Fibroblast of the aortic adventitia (primary cell): ENCODE results near the gene TMEM212. TPM values are rescaled to one million over a fixed set of nuclear protein-coding genes. Genes with fewer than 3 reads are reported as not detected.

ENCODE experiments used
- DNase-seq: peaks from one replicate; pipeline ENCODE4 v3.0.0-alpha.2; 2010; ENCODE audit warnings: low read depth
- H3K4me3 ChIP-seq: 2 replicates; pipeline ENCODE4 v1.5.1; 2011; ENCODE audit warnings: low read depth, mild to moderate bottlenecking, control low read depth, low read length, moderate library complexity
- CTCF ChIP-seq: IDR thresholded peaks from 2 replicates; pipeline ENCODE4 v1.5.1; 2011; ENCODE audit warnings: mild to moderate bottlenecking, low read length, control low read depth, inconsistent platforms; ENCODE audit not compliant: insufficient read depth
- total RNA-seq: library from RNA; depleted of rRNA; stranded (reverse); fragments of >200 nt; gene quantifications from 2 replicates; pipeline ENCODE4 v1.2.3, GENCODE V29; 2012; ENCODE audit warnings: low replicate concordance

TMEM212 gene
- total RNA-seq, 1 donor: not detected

- no peak overlapping the region for H3K4me3 ChIP-seq
- DNase-seq: peak; percentile 74
- TF ChIP-seq CTCF: peak; percentile 49
These were observed 9.2 kb upstream of the TMEM212 start for GRCh38 chr3:171833789-171834460.

GRCh38 chr3:171834461-171834801 is 8.7 kb upstream of the TMEM212 start:
- DNase-seq: no peak
- no peak overlapping the region for H3K4me3 ChIP-seq
- TF ChIP-seq CTCF: no peak

GRCh38 chr3:171835116-171835515 is 8.0 kb upstream of the TMEM212 start:
- TF ChIP-seq CTCF: no peak
- no peak for DNase-seq
- H3K4me3 ChIP-seq: no peak overlapping the region

- TF ChIP-seq CTCF: no peak
- DNase-seq: no peak
- no peak overlapping the region for H3K4me3 ChIP-seq
These were observed 7.5 kb upstream of the TMEM212 start for GRCh38 chr3:171835613-171836012.

- DNase-seq: no peak
- no peak for TF ChIP-seq CTCF
- no peak overlapping the region for H3K4me3 ChIP-seq
These were observed 6.3 kb upstream of the TMEM212 start for GRCh38 chr3:171836855-171837254.

- DNase-seq: no peak
- TF ChIP-seq CTCF: no peak
- H3K4me3 ChIP-seq: no peak overlapping the region
These were observed 5.5 kb upstream of the TMEM212 start for GRCh38 chr3:171837698-171838097.

GRCh38 chr3:171838218-171838720 is 4.9 kb upstream of the TMEM212 start:
- peak overlapping the region; percentile 36 for H3K4me3 ChIP-seq
- TF ChIP-seq CTCF: peak; percentile 35
- peak; percentile 86 for DNase-seq
